ENCODE results near the gene SRGAP3.

- TF ChIP-seq CEBPB (IDR thresholded peaks at IDR 0.05) (no peak), EGR1 (IDR thresholded peaks at IDR 0.05) (no peak), MAX (IDR thresholded peaks at IDR 0.05) (no peak), RAD21 (IDR thresholded peaks at IDR 0.05; ENCODE audit: low read depth) (no peak), CREB1 (IDR thresholded peaks at IDR 0.05; ENCODE audit: low read depth) (no peak), EP300 (IDR thresholded peaks at IDR 0.05; ENCODE audit: borderline replicate concordance) (no peak), YY1 (IDR thresholded peaks at IDR 0.05; ENCODE audit: low read depth) (no peak), NFIC (IDR thresholded peaks at IDR 0.05) (no peak), TAF1 (IDR thresholded peaks at IDR 0.05; ENCODE audit: low read depth) (no peak), TCF12 (IDR thresholded peaks at IDR 0.05; ENCODE audit: low read depth) (no peak)
- TF ChIP-seq, protein P1, sequence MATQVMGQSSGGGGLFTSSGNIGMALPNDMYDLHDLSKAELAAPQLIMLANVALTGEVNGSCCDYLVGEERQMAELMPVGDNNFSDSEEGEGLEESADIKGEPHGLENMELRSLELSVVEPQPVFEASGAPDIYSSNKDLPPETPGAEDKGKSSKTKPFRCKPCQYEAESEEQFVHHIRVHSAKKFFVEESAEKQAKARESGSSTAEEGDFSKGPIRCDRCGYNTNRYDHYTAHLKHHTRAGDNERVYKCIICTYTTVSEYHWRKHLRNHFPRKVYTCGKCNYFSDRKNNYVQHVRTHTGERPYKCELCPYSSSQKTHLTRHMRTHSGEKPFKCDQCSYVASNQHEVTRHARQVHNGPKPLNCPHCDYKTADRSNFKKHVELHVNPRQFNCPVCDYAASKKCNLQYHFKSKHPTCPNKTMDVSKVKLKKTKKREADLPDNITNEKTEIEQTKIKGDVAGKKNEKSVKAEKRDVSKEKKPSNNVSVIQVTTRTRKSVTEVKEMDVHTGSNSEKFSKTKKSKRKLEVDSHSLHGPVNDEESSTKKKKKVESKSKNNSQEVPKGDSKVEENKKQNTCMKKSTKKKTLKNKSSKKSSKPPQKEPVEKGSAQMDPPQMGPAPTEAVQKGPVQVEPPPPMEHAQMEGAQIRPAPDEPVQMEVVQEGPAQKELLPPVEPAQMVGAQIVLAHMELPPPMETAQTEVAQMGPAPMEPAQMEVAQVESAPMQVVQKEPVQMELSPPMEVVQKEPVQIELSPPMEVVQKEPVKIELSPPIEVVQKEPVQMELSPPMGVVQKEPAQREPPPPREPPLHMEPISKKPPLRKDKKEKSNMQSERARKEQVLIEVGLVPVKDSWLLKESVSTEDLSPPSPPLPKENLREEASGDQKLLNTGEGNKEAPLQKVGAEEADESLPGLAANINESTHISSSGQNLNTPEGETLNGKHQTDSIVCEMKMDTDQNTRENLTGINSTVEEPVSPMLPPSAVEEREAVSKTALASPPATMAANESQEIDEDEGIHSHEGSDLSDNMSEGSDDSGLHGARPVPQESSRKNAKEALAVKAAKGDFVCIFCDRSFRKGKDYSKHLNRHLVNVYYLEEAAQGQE (IDR thresholded peaks at IDR 0.05; ENCODE audit: low read depth): no peak
- TF ChIP-seq, protein P2, sequence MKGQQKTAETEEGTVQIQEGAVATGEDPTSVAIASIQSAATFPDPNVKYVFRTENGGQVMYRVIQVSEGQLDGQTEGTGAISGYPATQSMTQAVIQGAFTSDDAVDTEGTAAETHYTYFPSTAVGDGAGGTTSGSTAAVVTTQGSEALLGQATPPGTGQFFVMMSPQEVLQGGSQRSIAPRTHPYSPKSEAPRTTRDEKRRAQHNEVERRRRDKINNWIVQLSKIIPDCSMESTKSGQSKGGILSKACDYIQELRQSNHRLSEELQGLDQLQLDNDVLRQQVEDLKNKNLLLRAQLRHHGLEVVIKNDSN (IDR thresholded peaks at IDR 0.05): no peak
Measured at GRCh38 chr3:9024341-9024740, 225.1 kb downstream of the SRGAP3 start.
